CD4-positive, alpha-beta T cell (primary cell): ENCODE measurements around the gene GTF2IRD1. TPM values are rescaled to one million over a fixed set of nuclear protein-coding genes. Genes with fewer than 3 reads are reported as not detected.

Experiments
- ATAC-seq: fragments of 200-7000 bp; cut with Tn5 transposase; one replicate; pipeline ENCODE4 v1.10.0; 2022; ENCODE audit warnings: mild to moderate bottlenecking; ENCODE audit not compliant: poor library complexity
- CTCF ChIA-PET: fragments of 350-600 bp; sonication (Branson Sonifier 250); formaldehyde crosslinking; loops from one replicate; lab custom pipeline; 2021; ENCODE audit warnings: antibody characterized with exemption, inconsistent platforms; lab: Charles Lee
- POLR2A ChIA-PET: fragments of 350-600 bp; sonication (Branson Sonifier 250); formaldehyde crosslinking; loops from one replicate; lab custom pipeline; 2021; ENCODE audit warnings: antibody characterized with exemption, inconsistent platforms; lab: Charles Lee
- DNase-seq, 14 experiments: peaks; one replicate each; pipeline ENCODE4 v3.0.0-alpha.2; 2013 to 2020; ENCODE audit warnings: mixed read lengths in 2 of 14
- H3K27ac ChIP-seq, 2 donors: one replicate each; pipeline versions ENCODE4 v1.5.1 to v1.7.0; 2013; ENCODE audit warnings: low read length in 2 of 2, low read depth in 1 of 2, mild to moderate bottlenecking in 1 of 2
- H3K27me3 ChIP-seq, 2 experiments: 1 replicate in 1 of 2; 2 replicates in 1 of 2; pipeline versions ENCODE4 v1.6.1 to v1.7.0; 2013; ENCODE audit warnings: low read length in 2 of 2, control low read depth in 1 of 2, mild to moderate bottlenecking in 1 of 2, moderate library complexity in 1 of 2; ENCODE audit not compliant: insufficient read depth in 2 of 2, control insufficient read depth in 1 of 2
- H3K36me3 ChIP-seq: one replicate; pipeline ENCODE4 v1.6.1; 2013; ENCODE audit warnings: low read length, control low read depth; ENCODE audit not compliant: insufficient read depth
- H3K4me1 ChIP-seq: one replicate; pipeline ENCODE4 v1.6.1; 2013; ENCODE audit warnings: low read length, control low read depth; ENCODE audit not compliant: insufficient read depth
- H3K4me3 ChIP-seq: one replicate; pipeline ENCODE4 v1.5.1; 2013; ENCODE audit warnings: mild to moderate bottlenecking, low read length, moderate library complexity
- H3K9me3 ChIP-seq, 2 experiments: 1 replicate in 1 of 2; 2 replicates in 1 of 2; pipeline versions ENCODE4 v1.6.1 to v1.7.0; 2013; ENCODE audit warnings: low read length in 2 of 2, mild to moderate bottlenecking in 2 of 2, control low read depth in 1 of 2, moderate library complexity in 1 of 2; ENCODE audit not compliant: control insufficient read depth in 1 of 2, insufficient read depth in 1 of 2
- H3K27ac Mint-ChIP-seq: one replicate; pipeline ENCODE4 v1.8.0; 2020; ENCODE audit warnings: mixed read lengths
- H3K27me3 Mint-ChIP-seq: one replicate; pipeline ENCODE4 v1.8.0; 2021; ENCODE audit warnings: mixed read lengths
- H3K36me3 Mint-ChIP-seq: one replicate; pipeline ENCODE4 v1.8.0; 2021; ENCODE audit warnings: low read depth, mixed read lengths
- H3K4me1 Mint-ChIP-seq: one replicate; pipeline ENCODE4 v1.8.0; 2021; ENCODE audit warnings: low read depth, mixed read lengths
- H3K4me3 Mint-ChIP-seq: one replicate; pipeline ENCODE4 v1.8.0; 2020; ENCODE audit warnings: mild to moderate bottlenecking, mixed read lengths
- H3K9me3 Mint-ChIP-seq: one replicate; pipeline ENCODE4 v1.8.0; 2020; ENCODE audit warnings: mixed read lengths
- CTCF ChIP-seq: fragments of 200-600 bp; IDR thresholded peaks from one replicate; pipeline ENCODE4 v1.8.0; 2022; ENCODE audit warnings: antibody characterized with exemption, mild to moderate bottlenecking
- intact Hi-C, 2 experiments: fragments of 100-400 bp; cut with DNase I in 1 of 2; cut with micrococcal nuclease in 1 of 2; formaldehyde crosslinking; loops; one replicate each; pipeline versions ENCODE4 v1.15.1 to v1.9.0; 2023 to 2025; cut with DNase I, micrococcal nuclease
- total RNA-seq, 174 experiments: library from RNA in 2 of 174; stranded (reverse) in 2 of 174; gene quantifications; one replicate each; pipeline ENCODE4 v1.2.3 and lab custom pipeline; 2021 to 2026

The GTF2IRD1 gene
- total RNA-seq, 2 experiments from 2014 or later = 0.74 to 1.2 TPM

GRCh38 chr7:74587435-74588126, 133.9 kb downstream of the GTF2IRD1 start:
- ATAC-seq = no peak
- POLR2A ChIA-PET = no interaction called here
- Histone ChIP-seq H3K4me1 (no peaks in the 10 kb centered on the region), H3K27me3 (no peaks in the 10 kb centered on the region), H3K4me3 (no peak overlapping the region), H3K36me3 (no peaks in the 10 kb centered on the region), H3K9me3 (no peaks in the 10 kb centered on the region), H3K27ac (no peak overlapping the region)
- intact Hi-C loops = no loop called here
- Mint-ChIP-seq H3K36me3 (no peaks in the 10 kb centered on the region), H3K27ac (no peak overlapping the region), H3K27me3 (no peaks in the 10 kb centered on the region), H3K9me3 (no peaks in the 10 kb centered on the region), H3K4me1 (no peaks in the 10 kb centered on the region), H3K4me3 (no peak overlapping the region)
- no peak for DNase-seq
- CTCF ChIA-PET = no interaction called here
- TF ChIP-seq CTCF = no peak

- no peak for ATAC-seq
- Mint-ChIP-seq H3K36me3 (no peaks in the 10 kb centered on the region), H3K4me3 (no peak overlapping the region), H3K4me1 (no peaks in the 10 kb centered on the region), H3K9me3 (no peaks in the 10 kb centered on the region), H3K27ac (no peak overlapping the region), H3K27me3 (no peaks in the 10 kb centered on the region)
- ChIA-PET CTCF (no interaction called here), POLR2A (no interaction called here)
- H3K27me3 ChIP-seq = no peaks in the 10 kb centered on the region
- H3K4me1 ChIP-seq = no peaks in the 10 kb centered on the region
- H3K27ac ChIP-seq = no peak overlapping the region
- intact Hi-C loops = no loop called here
- no peak for TF ChIP-seq CTCF
- H3K9me3 ChIP-seq = no peaks in the 10 kb centered on the region
- H3K4me3 ChIP-seq = no peak overlapping the region
- H3K36me3 ChIP-seq = no peaks in the 10 kb centered on the region
- DNase-seq = no peak
Observed at GRCh38 chr7:74590813-74591212, 137.1 kb downstream of the GTF2IRD1 start.

- CTCF ChIA-PET = no interaction called here
- no peak for TF ChIP-seq CTCF
Observed at GRCh38 chr7:74598558-74598957, 144.9 kb downstream of the GTF2IRD1 start.

More at GRCh38 chr7:74598558-74598957, 144.9 kb downstream of the GTF2IRD1 start:
- Histone ChIP-seq H3K27me3 (no peaks in the 10 kb centered on the region), H3K4me1 (no peaks in the 10 kb centered on the region), H3K9me3 (no peaks in the 10 kb centered on the region), H3K4me3 (no peak overlapping the region), H3K27ac (no peak overlapping the region), H3K36me3 (no peaks in the 10 kb centered on the region)
- no peaks in the 10 kb centered on the region for H3K36me3 Mint-ChIP-seq
- no peaks in the 10 kb centered on the region for H3K4me1 Mint-ChIP-seq
- no peaks in the 10 kb centered on the region for H3K27me3 Mint-ChIP-seq
- intact Hi-C loops = no loop called here
- no peak for DNase-seq
- H3K27ac Mint-ChIP-seq = no peak overlapping the region
- no peak overlapping the region for H3K4me3 Mint-ChIP-seq
- no peaks in the 10 kb centered on the region for H3K9me3 Mint-ChIP-seq
- ATAC-seq = no peak
- POLR2A ChIA-PET = no interaction called here
